Measurements from ENCODE around the gene MUC2. TPM values are rescaled to one million over a fixed set of nuclear protein-coding genes. Genes with fewer than 3 reads are reported as not detected.

The MUC2 gene
- total RNA-seq, 1 donor from 2014 or later: not detected

GRCh38 chr11:1081601-1082311 is 7.1 kb downstream of the MUC2 start:
- H3K27me3 Mint-ChIP-seq (ENCODE audit: unreplicated experiment): no peaks in the 10 kb centered on the region
- no peaks in the 10 kb centered on the region for H3K36me3 Mint-ChIP-seq (ENCODE audit: low read depth, unreplicated experiment)
- no peak for TF ChIP-seq CTCF (IDR thresholded peaks at IDR 0.05; ENCODE audit: unreplicated experiment)
- no peaks in the 10 kb centered on the region for H3K4me1 Mint-ChIP-seq (ENCODE audit: unreplicated experiment)
- H3K27ac Mint-ChIP-seq (ENCODE audit: unreplicated experiment): no peak overlapping the region
- H3K9me3 Mint-ChIP-seq (ENCODE audit: unreplicated experiment): no peaks in the 10 kb centered on the region
- DNase-seq (ENCODE audit: low spot score): no peak
- H3K4me3 Mint-ChIP-seq (ENCODE audit: unreplicated experiment): no peak overlapping the region

DNA sequence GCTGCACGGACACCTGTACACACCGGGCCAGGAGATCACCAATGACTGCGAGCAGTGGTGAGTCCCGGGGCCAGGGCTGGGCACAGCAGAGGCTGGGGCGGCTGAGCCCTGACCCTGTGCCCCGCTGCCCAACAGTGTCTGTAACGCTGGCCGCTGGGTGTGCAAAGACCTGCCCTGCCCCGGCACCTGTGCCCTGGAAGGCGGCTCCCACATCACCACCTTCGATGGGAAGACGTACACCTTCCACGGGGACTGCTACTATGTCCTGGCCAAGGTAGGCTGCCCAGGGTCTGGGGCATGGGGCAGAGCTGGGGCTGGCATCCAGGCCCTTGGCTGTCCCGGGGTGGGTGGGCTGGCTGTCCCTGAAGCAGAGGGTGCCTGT is 7.7 kb downstream of the MUC2 start:
- no peak for DNase-seq (ENCODE audit: low spot score)
- H3K36me3 Mint-ChIP-seq (ENCODE audit: low read depth, unreplicated experiment): no peaks in the 10 kb centered on the region
- no peaks in the 10 kb centered on the region for H3K9me3 Mint-ChIP-seq (ENCODE audit: unreplicated experiment)
- H3K4me1 Mint-ChIP-seq (ENCODE audit: unreplicated experiment): no peaks in the 10 kb centered on the region
- H3K4me3 Mint-ChIP-seq (ENCODE audit: unreplicated experiment): no peak overlapping the region
- H3K27ac Mint-ChIP-seq (ENCODE audit: unreplicated experiment): no peak overlapping the region
- H3K27me3 Mint-ChIP-seq (ENCODE audit: unreplicated experiment): no peaks in the 10 kb centered on the region
- no peak for TF ChIP-seq CTCF (IDR thresholded peaks at IDR 0.05; ENCODE audit: unreplicated experiment)

DNA sequence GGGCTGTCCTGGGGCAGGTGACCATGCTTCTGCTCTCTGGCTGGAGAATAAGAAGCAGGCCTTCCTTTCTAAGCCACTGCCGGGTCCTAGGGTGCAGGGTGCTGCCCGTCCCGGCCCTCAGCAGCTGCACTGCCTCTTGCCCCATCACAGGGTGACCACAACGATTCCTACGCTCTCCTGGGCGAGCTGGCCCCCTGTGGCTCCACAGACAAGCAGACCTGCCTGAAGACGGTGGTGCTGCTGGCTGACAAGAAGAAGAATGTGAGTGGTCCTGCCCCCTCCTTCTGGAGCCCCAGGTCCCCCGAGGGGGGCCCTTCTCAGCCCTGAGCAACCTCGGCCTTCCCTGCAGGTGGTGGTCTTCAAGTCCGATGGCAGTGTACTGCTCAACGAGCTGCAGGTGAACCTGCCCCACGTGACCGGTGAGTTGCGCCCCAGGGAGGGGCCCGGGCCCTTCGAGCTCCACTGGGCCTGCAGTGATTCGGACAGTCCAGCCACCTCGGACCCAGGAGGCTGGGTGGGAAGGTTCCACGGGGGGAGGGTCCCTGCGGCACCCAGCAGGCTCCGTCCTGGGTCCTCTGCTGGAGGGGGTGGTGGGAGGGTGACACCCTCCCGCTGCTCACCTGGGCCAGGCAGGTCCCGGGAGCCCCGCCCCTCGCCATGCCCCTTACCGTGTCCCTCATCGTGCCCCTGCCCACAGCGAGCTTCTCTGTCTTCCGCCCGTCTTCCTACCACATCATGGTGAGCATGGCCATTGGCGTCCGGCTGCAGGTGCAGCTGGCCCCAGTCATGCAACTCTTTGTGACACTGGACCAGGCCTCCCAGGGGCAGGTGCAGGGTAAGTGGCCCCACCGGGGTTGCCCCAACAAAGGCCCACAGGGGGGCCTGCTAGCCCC is 8.3 kb downstream of the MUC2 start:
- DNase-seq (ENCODE audit: low spot score): no peak
- H3K27ac Mint-ChIP-seq (ENCODE audit: unreplicated experiment): no peak overlapping the region
- H3K4me3 Mint-ChIP-seq (ENCODE audit: unreplicated experiment): no peak overlapping the region
- H3K9me3 Mint-ChIP-seq (ENCODE audit: unreplicated experiment): no peaks in the 10 kb centered on the region
- TF ChIP-seq CTCF (IDR thresholded peaks at IDR 0.05; ENCODE audit: unreplicated experiment): no peak
- no peaks in the 10 kb centered on the region for H3K4me1 Mint-ChIP-seq (ENCODE audit: unreplicated experiment)
- H3K36me3 Mint-ChIP-seq (ENCODE audit: low read depth, unreplicated experiment): no peaks in the 10 kb centered on the region
- no peaks in the 10 kb centered on the region for H3K27me3 Mint-ChIP-seq (ENCODE audit: unreplicated experiment)

GRCh38 chr11:1083621-1084551 is 9.2 kb downstream of the MUC2 start:
- Mint-ChIP-seq H3K4me3 (ENCODE audit: unreplicated experiment) (no peak overlapping the region), H3K27ac (ENCODE audit: unreplicated experiment) (no peak overlapping the region), H3K27me3 (ENCODE audit: unreplicated experiment) (no peaks in the 10 kb centered on the region), H3K9me3 (ENCODE audit: unreplicated experiment) (no peaks in the 10 kb centered on the region), H3K4me1 (ENCODE audit: unreplicated experiment) (no peaks in the 10 kb centered on the region), H3K36me3 (ENCODE audit: low read depth, unreplicated experiment) (no peaks in the 10 kb centered on the region)
- TF ChIP-seq CTCF (IDR thresholded peaks at IDR 0.05; ENCODE audit: unreplicated experiment): no peak
- no peak for DNase-seq (ENCODE audit: low spot score)
